ENCODE results near the gene DPYSL4. TPM values are rescaled to one million over a fixed set of nuclear protein-coding genes. Genes with fewer than 3 reads are reported as not detected.

Gene DPYSL4
- total RNA-seq, 1 donor from 2014 or later: 0.94 TPM

GRCh38 chr10:132163826-132164515 lies 22.8 kb upstream of the DPYSL4 start:
- no peak for DNase-seq (ENCODE audit: low read depth)

GRCh38 chr10:132164761-132165278 lies 21.9 kb upstream of the DPYSL4 start:
- no peak for DNase-seq (ENCODE audit: low read depth)

GRCh38 chr10:132165416-132165980 lies 21.2 kb upstream of the DPYSL4 start:
- DNase-seq (ENCODE audit: low read depth): no peak

DNA sequence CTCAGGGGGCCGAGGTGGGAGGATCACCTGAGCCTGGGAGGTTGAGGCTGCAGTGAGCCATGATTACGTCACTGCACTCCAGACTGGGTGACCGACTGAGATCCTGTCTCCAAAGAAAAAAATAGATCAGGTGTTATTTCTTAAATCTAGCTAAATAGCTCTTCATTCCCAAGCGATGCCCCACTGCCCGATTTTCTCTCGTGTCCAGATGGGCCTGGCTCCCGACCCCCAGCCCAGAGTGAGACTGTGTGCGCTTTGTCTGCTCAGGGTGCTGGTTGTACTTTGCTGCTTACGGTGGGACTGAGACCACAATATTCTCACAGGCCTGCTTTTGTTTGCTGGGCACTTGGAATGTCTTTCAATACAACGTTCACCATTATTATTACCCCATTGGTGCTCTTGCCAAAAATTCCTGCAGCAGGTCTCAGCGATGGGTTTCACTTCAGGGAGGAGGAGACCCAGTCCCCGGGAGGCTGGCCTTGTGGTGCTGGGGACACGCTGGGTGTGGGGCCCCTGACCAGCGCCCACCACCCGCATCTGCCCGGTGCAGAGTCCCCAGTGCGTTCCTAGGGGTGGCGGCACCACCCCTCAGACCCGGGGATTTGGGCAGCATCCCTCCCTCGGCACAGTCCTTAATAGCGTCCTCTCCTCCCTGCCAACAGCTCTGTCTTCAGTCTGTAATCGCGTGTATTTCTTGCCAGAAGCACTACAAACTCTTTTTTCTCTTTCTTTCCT lies 20.4 kb upstream of the DPYSL4 start:
- DNase-seq (ENCODE audit: low read depth): no peak

- DNase-seq (ENCODE audit: low read depth): no peak
These were observed 19.6 kb upstream of the DPYSL4 start for GRCh38 chr10:132167041-132167674.

DNA sequence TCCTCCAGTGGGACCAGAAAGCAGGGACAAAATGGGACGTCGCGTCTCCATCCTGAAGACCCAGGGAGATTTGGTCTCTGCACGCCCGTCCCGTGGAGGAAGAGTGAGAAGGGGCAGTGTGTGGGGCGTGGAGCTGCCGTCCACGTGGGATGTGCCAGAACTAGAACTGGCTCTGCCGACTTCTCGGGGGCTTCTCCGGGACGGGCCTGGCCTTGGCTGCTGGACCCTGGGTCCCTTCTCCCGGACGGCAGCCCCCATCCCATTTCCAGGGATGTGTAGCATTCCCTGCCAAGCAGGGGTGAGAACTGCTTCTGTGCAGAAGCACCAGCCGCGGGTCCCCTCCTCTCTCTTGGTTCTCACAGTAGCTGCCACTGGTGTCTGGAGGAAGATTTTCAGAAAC lies 18.8 kb upstream of the DPYSL4 start:
- DNase-seq (ENCODE audit: low read depth): no peak

- DNase-seq (ENCODE audit: low read depth): no peak
These were observed 18.1 kb upstream of the DPYSL4 start for GRCh38 chr10:132168571-132169030.

DNA sequence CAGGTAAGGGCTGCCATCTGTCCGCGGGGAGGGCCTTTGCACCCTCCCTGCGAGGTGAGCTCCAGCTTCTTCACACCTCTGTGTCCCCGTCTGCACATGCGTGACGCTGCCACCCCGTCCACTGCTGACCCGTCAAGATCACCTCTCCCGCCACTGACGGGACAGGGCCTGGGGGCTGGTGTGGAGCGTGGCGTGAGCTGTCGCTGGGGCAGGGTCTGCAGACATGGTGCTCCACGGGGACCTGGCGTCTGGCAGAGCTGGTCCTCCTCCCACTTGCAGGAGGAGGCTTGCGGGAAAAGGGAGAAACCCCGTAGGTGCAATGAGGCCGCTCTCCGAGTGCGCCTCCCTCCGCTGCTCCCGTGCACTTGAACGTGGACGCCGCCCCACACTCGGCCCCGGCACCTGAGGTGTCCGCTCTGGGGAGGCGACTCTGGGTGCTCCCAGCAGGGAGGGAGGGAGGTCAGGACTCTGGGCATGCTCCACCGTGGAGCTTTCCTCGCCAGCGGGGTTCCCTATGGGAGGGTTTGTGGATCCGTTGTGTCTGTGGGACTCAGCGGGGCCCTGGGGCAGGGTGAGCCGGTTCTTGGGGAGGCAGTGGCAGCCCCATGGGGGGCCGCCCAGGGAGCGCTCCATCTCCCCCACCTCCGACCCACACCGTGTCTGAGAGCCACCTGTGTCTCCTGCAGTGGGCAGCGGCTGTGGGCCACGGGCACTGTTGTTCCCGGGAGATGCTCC lies 17.6 kb upstream of the DPYSL4 start:
- DNase-seq (ENCODE audit: low read depth): no peak

GRCh38 chr10:132169766-132170560 lies 16.8 kb upstream of the DPYSL4 start:
- no peak for DNase-seq (ENCODE audit: low read depth)

DNA sequence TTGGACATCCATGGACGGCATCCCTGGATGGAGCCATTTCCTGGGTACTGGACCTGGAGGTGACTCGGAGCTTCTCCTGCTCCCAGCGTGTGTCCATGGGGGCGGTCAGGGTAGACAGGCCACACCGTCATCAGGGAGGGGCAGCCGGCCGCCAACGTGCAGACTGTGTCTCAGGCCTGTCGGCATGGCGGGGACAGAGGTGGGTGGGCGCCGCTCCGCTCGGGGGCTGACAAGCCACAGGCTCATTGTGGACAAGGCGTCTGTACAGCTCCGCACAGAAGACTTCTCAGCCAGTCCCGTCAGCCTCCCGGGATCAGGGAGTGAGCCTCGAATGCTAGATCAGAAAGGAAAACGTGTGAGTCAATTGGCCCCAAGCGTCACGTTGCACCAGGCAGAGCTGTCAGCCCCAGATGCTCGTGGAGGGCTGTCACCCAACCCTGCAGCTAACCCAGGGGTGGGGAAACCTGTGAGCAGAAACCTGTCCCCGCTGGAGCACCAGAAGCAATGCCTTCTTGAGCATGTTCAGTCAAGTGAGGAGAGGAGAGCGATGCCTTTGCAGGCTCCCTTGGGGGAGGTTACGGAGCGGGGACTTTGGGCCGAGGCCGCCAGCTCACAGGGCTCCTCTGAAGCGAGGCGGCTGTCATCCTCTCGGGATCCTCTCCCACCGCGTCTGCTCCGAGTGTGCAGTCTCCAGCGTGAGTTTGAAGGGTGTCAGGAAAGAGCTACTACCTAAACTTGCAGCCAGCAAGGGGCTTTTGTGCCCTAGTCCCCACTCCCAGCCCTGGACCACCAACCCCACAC lies 16.0 kb upstream of the DPYSL4 start:
- no peak for DNase-seq (ENCODE audit: low read depth)

GRCh38 chr10:132172091-132173066 lies 14.4 kb upstream of the DPYSL4 start:
- DNase-seq (ENCODE audit: low read depth): no peak

GRCh38 chr10:132173185-132173584 lies 13.6 kb upstream of the DPYSL4 start:
- DNase-seq (ENCODE audit: low read depth): no peak

GRCh38 chr10:132174237-132174636 lies 12.5 kb upstream of the DPYSL4 start:
- no peak for DNase-seq (ENCODE audit: low read depth)

DNA sequence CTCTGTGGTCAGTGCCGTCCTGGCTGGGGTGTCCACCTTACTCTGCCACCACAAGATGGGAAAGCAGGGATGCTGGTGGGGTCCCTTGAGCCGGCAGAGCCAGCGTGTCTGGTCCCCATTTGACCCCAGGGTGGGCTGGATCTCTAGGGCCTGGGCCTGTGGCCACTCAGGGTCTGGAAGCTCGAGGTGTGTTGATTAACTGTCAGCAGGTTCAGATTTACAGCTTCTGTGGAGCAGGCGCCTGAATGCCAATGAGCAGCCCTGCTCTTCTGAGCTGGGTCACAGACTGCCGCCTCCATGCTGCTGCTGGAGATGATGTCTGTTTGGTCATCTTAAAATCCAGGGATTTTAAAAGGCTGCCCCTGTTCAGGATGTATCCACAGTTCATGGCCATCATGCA lies 11.3 kb upstream of the DPYSL4 start:
- DNase-seq (ENCODE audit: low read depth): no peak

DNA sequence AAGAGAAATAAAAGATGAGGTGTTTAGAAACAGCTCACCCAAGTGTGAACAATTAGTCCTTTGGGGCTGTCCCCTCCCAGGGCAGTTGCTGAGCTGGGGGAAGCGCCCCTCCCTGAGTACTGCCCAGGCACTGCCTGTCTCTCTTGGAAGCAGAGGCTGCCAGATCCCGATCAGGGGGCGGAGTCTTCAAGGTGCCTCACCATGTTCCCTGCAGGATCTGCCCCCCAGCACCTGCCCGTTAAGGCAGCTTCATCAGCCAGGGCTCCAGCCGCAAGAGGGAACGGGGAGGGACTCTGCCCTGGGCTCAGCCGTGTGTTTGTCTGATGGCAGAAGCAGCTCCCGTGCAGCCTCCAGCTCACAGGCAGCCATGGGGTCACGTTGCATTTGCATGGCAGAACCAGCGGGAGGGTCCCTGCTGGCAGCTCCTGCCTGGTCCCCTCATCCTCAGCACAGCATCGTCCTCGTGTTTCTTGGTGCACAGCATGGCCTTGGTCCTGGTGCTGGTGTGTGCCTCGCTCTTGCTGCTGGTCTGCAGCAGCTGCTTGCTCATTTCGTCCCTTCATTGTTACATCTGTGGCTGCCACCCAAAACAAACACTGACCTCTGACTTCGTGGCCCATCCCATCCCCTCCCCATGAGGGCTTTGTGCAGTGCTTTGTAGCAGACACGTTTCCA lies 10.7 kb upstream of the DPYSL4 start:
- no peak for DNase-seq (ENCODE audit: low read depth)

DNA sequence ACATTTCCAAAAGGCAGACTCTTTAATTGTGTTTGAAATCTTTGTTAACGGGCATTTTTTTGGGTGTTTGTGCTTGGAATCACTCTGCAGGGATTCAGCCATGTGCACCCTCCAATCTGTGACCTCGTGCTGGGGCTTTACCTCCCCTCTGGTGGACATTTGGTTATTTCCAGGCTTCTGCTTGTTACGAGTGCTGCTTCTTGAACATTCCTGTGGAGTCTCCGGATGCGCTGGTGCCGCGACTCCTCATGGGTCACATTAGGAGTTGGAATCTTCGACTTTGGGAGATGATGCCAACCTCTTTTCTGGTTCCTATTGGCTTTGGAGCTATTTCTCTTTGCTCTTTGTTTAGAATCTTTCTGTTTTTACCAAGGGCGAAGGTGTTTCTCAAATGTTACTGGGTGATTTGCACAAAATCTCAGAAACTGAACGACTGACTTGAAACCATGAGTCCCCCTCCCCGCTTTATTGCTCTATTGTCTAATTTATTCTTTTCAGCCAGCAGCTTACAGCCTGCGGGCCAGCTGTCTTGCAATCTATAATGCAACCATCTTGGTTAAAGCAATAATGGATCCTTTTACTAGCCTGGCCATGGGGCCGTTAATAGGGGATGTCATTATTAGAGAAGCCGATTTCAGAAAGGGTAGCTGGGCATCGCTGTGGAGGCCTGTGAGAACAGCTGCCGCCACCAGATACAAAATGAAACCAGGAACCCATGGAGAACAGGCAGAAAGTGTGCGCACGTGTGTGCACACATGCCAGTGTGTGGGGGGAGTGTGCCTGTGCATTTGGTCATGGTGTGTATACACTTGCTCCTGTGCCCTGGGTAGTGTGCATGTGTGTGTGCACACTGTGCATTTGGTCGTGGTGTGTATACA lies 9.9 kb upstream of the DPYSL4 start:
- DNase-seq (ENCODE audit: low read depth): no peak

DNA sequence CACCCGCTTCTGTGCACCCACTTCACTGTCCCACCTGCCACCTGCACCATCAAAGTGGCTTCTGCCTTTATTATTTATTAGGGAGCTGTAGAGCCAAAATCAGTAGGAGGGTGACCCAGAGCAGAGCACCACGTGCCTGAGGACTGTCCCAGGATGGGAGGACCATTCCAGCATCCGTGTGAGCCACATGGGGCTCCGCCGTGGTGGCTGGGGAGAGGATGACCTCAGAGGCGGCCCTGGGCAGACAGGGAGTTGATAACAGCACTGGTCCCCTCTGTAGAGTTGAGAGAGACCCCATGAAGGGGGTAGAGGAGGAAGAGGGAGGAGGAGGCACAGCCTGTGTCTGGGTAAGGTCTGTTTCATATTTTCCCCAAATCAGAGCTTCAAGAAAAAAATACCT lies 8.7 kb upstream of the DPYSL4 start:
- no peak for DNase-seq (ENCODE audit: low read depth)

All from renal cortical epithelial cell (primary cell).